Measurements from ENCODE around the gene RPL22.
A peak's percentile ranks its signal among the peaks of the same experiment; 100 is the strongest.

The RPL22 gene

DNA sequence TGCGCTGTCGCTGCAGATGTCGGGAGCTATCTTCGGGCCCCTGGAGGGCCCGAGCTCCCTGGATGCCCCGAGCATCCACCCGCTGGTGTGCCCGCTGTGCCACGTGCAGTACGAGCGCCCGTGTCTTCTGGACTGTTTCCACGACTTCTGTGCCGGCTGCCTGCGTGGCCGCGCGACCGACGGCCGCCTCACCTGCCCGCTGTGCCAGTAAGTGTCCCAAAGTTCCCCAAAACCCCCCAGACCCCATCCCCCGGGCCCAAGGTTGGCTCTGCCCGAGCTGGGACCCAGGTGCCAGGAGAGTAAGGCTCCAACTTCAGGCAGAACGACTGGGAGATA is 7.1 kb upstream of the RPL22 start:
- TF ChIP-seq ZFX (IDR thresholded peaks at IDR 0.05) = no peak
- TF ChIP-seq, protein P1, sequence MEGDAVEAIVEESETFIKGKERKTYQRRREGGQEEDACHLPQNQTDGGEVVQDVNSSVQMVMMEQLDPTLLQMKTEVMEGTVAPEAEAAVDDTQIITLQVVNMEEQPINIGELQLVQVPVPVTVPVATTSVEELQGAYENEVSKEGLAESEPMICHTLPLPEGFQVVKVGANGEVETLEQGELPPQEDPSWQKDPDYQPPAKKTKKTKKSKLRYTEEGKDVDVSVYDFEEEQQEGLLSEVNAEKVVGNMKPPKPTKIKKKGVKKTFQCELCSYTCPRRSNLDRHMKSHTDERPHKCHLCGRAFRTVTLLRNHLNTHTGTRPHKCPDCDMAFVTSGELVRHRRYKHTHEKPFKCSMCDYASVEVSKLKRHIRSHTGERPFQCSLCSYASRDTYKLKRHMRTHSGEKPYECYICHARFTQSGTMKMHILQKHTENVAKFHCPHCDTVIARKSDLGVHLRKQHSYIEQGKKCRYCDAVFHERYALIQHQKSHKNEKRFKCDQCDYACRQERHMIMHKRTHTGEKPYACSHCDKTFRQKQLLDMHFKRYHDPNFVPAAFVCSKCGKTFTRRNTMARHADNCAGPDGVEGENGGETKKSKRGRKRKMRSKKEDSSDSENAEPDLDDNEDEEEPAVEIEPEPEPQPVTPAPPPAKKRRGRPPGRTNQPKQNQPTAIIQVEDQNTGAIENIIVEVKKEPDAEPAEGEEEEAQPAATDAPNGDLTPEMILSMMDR (conservative IDR thresholded peaks at IDR 0.05) = no peak

DNA sequence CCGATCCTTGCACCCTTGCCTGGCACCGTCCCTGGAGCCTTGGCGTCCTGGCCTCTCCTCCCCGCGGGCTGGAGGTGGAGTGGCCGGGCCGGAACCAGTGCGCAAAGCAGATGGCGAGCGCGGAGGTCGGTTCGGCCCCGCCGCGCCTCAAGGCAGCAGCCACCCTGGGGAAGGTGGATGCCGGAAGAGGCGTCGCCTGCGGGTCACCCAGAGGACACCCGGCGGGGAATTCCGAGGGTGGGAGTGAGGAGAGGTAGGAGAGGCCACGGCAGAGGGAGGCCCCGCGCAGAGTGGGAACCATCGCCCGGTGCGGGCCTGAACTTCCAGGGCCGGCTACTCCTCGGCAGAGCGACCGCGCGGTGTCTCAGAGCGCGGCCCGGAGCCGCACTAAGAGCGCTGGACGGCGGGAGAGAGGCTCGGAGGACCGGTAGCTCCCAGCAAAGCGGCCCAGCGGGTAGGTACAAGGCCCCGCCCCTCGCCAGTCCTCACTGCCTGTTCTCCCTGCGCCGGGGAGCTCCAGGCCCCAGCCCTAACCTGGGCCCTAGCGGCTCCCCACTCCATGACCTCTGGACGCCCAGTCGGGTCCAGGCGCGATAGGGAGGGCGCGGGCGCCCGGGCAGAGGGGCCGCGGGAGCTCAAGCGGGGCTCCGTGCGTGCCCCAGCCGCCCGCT is 6.6 kb upstream of the RPL22 start, which contains the start of gene RNF207:
Gene RNF207, plus strand, starts transcription at position 271 of the 671 bp plus-strand sequence. CDS start 417 bp downstream, outside the sequence.
- H3K27ac ChIP-seq = peak within 1 kb of the TSS; percentile 84
- TF ChIP-seq ZFX (IDR thresholded peaks at IDR 0.05) = peak; percentile 92
- TF ChIP-seq, protein P1 (conservative IDR thresholded peaks at IDR 0.05) = no peak

More for the DNA sequence above, 7.1 kb upstream of the RPL22 start:
- peak overlapping the region; percentile 84 for H3K27ac ChIP-seq

DNA sequence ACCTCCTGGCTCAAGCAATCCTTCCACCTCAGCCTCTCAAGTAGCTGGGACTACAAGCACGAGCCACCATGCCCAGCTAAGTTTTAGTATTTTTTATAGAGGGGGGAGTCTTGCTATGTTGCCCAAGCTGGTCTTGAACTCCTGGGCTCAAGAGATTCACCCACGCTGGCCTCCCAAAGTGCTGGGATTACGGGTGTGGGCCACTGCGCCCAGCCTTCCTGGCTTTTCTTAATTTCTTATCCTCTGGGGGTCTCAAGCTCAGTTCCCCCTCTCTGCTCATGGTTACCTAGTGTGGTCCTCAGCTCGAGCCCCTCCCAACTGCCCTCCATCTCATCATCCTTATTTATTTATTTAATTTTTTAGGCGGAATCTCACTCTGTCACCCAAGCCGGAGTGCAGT is 2.9 kb upstream of the RPL22 start:
- no peak overlapping the region for H3K27ac ChIP-seq
- TF ChIP-seq ZFX (IDR thresholded peaks at IDR 0.05) = no peak
- TF ChIP-seq, protein P1 (conservative IDR thresholded peaks at IDR 0.05) = no peak

GRCh38 chr1:6200188-6200809 is 904 bp upstream of the RPL22 start:
- peak overlapping the region; percentile 97 for H3K27ac ChIP-seq
- no peak for TF ChIP-seq ZFX (IDR thresholded peaks at IDR 0.05)
- TF ChIP-seq, protein P1 (conservative IDR thresholded peaks at IDR 0.05) = no peak

- peak overlapping the region; percentile 97 for H3K27ac ChIP-seq
- no peak for TF ChIP-seq ZFX (IDR thresholded peaks at IDR 0.05)
- TF ChIP-seq, protein P1 (conservative IDR thresholded peaks at IDR 0.05) = no peak
Measured at GRCh38 chr1:6198646-6199297, 623 bp downstream of the RPL22 start.

GRCh38 chr1:6197746-6198427 is 1.5 kb downstream of the RPL22 start:
- no peak overlapping the region; the same call in 1 of the 2 replicates for H3K27ac ChIP-seq
- TF ChIP-seq ZFX (IDR thresholded peaks at IDR 0.05) = no peak
- TF ChIP-seq, protein P1 (conservative IDR thresholded peaks at IDR 0.05) = no peak
